SK-N-SH (cell line): ENCODE measurements around the gene ICAM5. TPM values are rescaled to one million over a fixed set of nuclear protein-coding genes. Genes with fewer than 3 reads are reported as not detected.

Experiments
- CTCF ChIA-PET: fragments of 300-600, 350-600 bp; formaldehyde crosslinking; extraction: SDS; loops from one replicate; lab custom pipeline; 2021; lab: Yijun Ruan, JAX
- POLR2A ChIA-PET: fragments of 350-600 bp; sonication (Branson Sonifier 250); formaldehyde crosslinking; extraction: SDS; loops from one replicate; lab custom pipeline; 2020; ENCODE audit warnings: antibody characterized with exemption, inconsistent platforms; lab: Yijun Ruan, JAX
- DNase-seq: peaks from one replicate; pipeline ENCODE4 v3.0.0; 2012
- H2AFZ ChIP-seq: fragments of 200-600 bp; sonication (generic); 2 replicates; pipeline ENCODE4 v1.8.1; 2016; ENCODE audit warnings: antibody characterized with exemption, mild to moderate bottlenecking, low read depth
- H3F3A ChIP-seq: fragments of 200-600 bp; sonication (generic); replicated peaks from 2 replicates; pipeline ENCODE3; 2016; ENCODE audit warnings: antibody characterized with exemption, mild to moderate bottlenecking; ENCODE audit not compliant: insufficient read depth
- H3K27ac ChIP-seq, 2 experiments: fragments of 200-500 bp in 1 of 2; fragments of 200-600 bp in 1 of 2; sonication (Bioruptor generic) in 1 of 2; sonication (generic), shearing (Covaris generic) in 1 of 2; 2 replicates each; pipeline versions ENCODE4 v1.5.1 to v1.6.1; 2014 to 2016; ENCODE audit warnings: low read depth in 2 of 2, inconsistent platforms in 1 of 2, low read length in 1 of 2, mild to moderate bottlenecking in 1 of 2, mixed read lengths in 1 of 2
- H3K27me3 ChIP-seq: fragments of 200-600 bp; sonication (generic), shearing (Covaris generic); 2 replicates; pipeline ENCODE4 v1.6.1; 2016; ENCODE audit warnings: mixed run types; ENCODE audit not compliant: insufficient read depth
- H3K36me3 ChIP-seq, 2 experiments: fragments of 200-500 bp in 1 of 2; fragments of 200-600 bp in 1 of 2; sonication (Bioruptor generic) in 1 of 2; sonication (generic) in 1 of 2; replicated peaks in 1 of 2; 2 replicates each; pipeline versions ENCODE3 to v1.5.1; 2014 to 2016; ENCODE audit warnings: low read length in 1 of 2, mild to moderate bottlenecking in 1 of 2; ENCODE audit not compliant: insufficient read depth in 2 of 2, control insufficient read depth in 1 of 2
- H3K4me1 ChIP-seq, 2 experiments: fragments of 200-500 bp in 1 of 2; fragments of 200-600 bp in 1 of 2; sonication (Bioruptor generic) in 1 of 2; sonication (generic), shearing (Covaris generic) in 1 of 2; 2 replicates each; pipeline versions ENCODE4 v1.5.1 to v1.6.1; 2014 to 2016; ENCODE audit warnings: low read depth in 1 of 2, low read length in 1 of 2, mixed run types in 1 of 2; ENCODE audit not compliant: insufficient read depth in 2 of 2, control insufficient read depth in 1 of 2
- H3K4me2 ChIP-seq: fragments of 200-600 bp; sonication (generic), shearing (Covaris generic); 2 replicates; pipeline ENCODE4 v1.6.1; 2017; ENCODE audit warnings: mixed run types
- H3K4me3 ChIP-seq, 2 experiments: fragments of 200-500 bp in 1 of 2; fragments of 200-600 bp in 1 of 2; sonication (Bioruptor generic) in 1 of 2; sonication (generic), shearing (Covaris generic) in 1 of 2; 2 replicates each; pipeline versions ENCODE4 v1.5.1 to v1.8.1; 2014 to 2016; ENCODE audit warnings: low read depth in 2 of 2, inconsistent platforms in 1 of 2, low read length in 1 of 2, mild to moderate bottlenecking in 1 of 2, mixed read lengths in 1 of 2, moderate library complexity in 1 of 2
- H3K79me2 ChIP-seq: fragments of 200-600 bp; sonication (generic); 2 replicates; pipeline ENCODE4 v1.8.1; 2017; ENCODE audit warnings: mild to moderate bottlenecking; ENCODE audit not compliant: insufficient read depth
- H3K9ac ChIP-seq: fragments of 200-600 bp; sonication (generic); 2 replicates; pipeline ENCODE4 v1.6.1; 2017; ENCODE audit warnings: mixed run types
- H3K9me2 ChIP-seq: fragments of 200-600 bp; sonication (generic); 2 replicates; pipeline ENCODE4 v1.6.1; 2017; ENCODE audit warnings: mixed run types
- H3K9me3 ChIP-seq: fragments of 200-600 bp; sonication (generic); 2 replicates; pipeline ENCODE4 v1.6.1; 2017; ENCODE audit warnings: mixed run types, mild to moderate bottlenecking, moderate library complexity
- H4K20me1 ChIP-seq: fragments of 200-600 bp; sonication (generic); 2 replicates; pipeline ENCODE4 v1.6.1; 2017; ENCODE audit warnings: mild to moderate bottlenecking, mixed run types; ENCODE audit not compliant: insufficient read depth
- CHD2 ChIP-seq: fragments of 150-350 bp; IDR thresholded peaks from 2 replicates; pipeline ENCODE4 v1.6.1; 2018; ENCODE audit warnings: low read length; ENCODE audit not compliant: partially characterized antibody
- ELF1 ChIP-seq: IDR thresholded peaks from 2 replicates; pipeline ENCODE4 v1.4.0; 2012
- EP300 ChIP-seq, 2 experiments: IDR thresholded peaks; 2 replicates each; pipeline versions ENCODE4 v1.4.0 to v1.6.1; 2012; ENCODE audit warnings: borderline replicate concordance in 1 of 2, low read depth in 1 of 2, low read length in 1 of 2
- EZH2phosphoT487 ChIP-seq: fragments of 200-600 bp; sonication (generic); IDR thresholded peaks from 2 replicates; pipeline ENCODE4 v1.6.1; 2017; ENCODE audit warnings: low read depth, mixed run types, mild to moderate bottlenecking, antibody characterized with exemption, moderate library complexity, borderline replicate concordance
- FOSL2 ChIP-seq: IDR thresholded peaks from 2 replicates; pipeline ENCODE4 v1.4.0; 2012; ENCODE audit warnings: low read depth, mild to moderate bottlenecking, moderate library complexity, borderline replicate concordance
- FOXM1 ChIP-seq: IDR thresholded peaks from 2 replicates; pipeline ENCODE4 v1.4.0; 2012; ENCODE audit warnings: low read depth, mild to moderate bottlenecking
- GABPA ChIP-seq: IDR thresholded peaks from 2 replicates; pipeline ENCODE4 v1.4.0; 2012; ENCODE audit warnings: low read depth, mild to moderate bottlenecking
- JUND ChIP-seq: IDR thresholded peaks from 2 replicates; pipeline ENCODE4 v1.4.0; 2012
- NFIC ChIP-seq: IDR thresholded peaks from 2 replicates; pipeline ENCODE4 v1.4.0; 2012; ENCODE audit warnings: borderline replicate concordance
- RAD21 ChIP-seq: IDR thresholded peaks from 2 replicates; pipeline ENCODE4 v1.6.1; 2012; ENCODE audit warnings: mild to moderate bottlenecking, low read length
- RFX5 ChIP-seq: IDR thresholded peaks from 2 replicates; pipeline ENCODE4 v1.6.1; 2012; ENCODE audit warnings: mild to moderate bottlenecking, improper control_type of control experiment, low read length
- RXRA ChIP-seq: IDR thresholded peaks from 2 replicates; pipeline ENCODE4 v1.4.0; 2012; ENCODE audit warnings: low read depth, mild to moderate bottlenecking, borderline replicate concordance
- SIN3A ChIP-seq: IDR thresholded peaks from 2 replicates; pipeline ENCODE4 v1.6.1; 2012; ENCODE audit warnings: low read depth, mild to moderate bottlenecking, low read length, moderate library complexity, borderline replicate concordance
- YY1 ChIP-seq: IDR thresholded peaks from 2 replicates; pipeline ENCODE4 v1.4.0; 2012; ENCODE audit warnings: low read depth, mild to moderate bottlenecking
- WGBS: methylation state at CpG from one replicate; pipeline ENCODE4 v1.1.6; 2017; ENCODE audit warnings: low lambda C conversion rate; 5-methylcytosine and 5-hydroxymethylcytosine counted together
- polyA plus RNA-seq, 3 experiments: library from polyadenylated mRNA; depleted of rRNA; stranded (reverse); fragments of >200 nt; gene quantifications; 2 replicates each; pipeline ENCODE4 v1.2.3, GENCODE V29; 2012
- TF ChIP-seq, protein P1 (sequence below): IDR thresholded peaks from 2 replicates; pipeline ENCODE4 v1.4.0; 2012; ENCODE audit warnings: low read depth
- TF ChIP-seq, protein P2 (sequence below): fragments of 150-350 bp; IDR thresholded peaks from 2 replicates; pipeline ENCODE4 v1.6.1; 2016; ENCODE audit warnings: mild to moderate bottlenecking, low read depth, low read length
- TF ChIP-seq, protein P3 (sequence below): IDR thresholded peaks from 2 replicates; pipeline ENCODE4 v1.6.1; 2012; ENCODE audit warnings: mild to moderate bottlenecking, low read depth, low read length, moderate library complexity
- TF ChIP-seq, protein P4 (sequence below): fragments of 200-600 bp; sonication (generic); IDR thresholded peaks from 2 replicates; pipeline ENCODE4 v1.6.1; 2017; ENCODE audit warnings: antibody characterized with exemption, mild to moderate bottlenecking, moderate library complexity
- TF ChIP-seq, protein P5 (sequence below): IDR thresholded peaks from 2 replicates; pipeline ENCODE4 v1.4.0; 2012; ENCODE audit warnings: low read depth, borderline replicate concordance
- TF ChIP-seq, protein P6 (sequence below): IDR thresholded peaks from 2 replicates; pipeline ENCODE4; 2012

The ICAM5 gene
- polyA plus RNA-seq, 1 of the 3 experiments (the other 2 are of a cell fraction): 5.2 TPM

DNA sequence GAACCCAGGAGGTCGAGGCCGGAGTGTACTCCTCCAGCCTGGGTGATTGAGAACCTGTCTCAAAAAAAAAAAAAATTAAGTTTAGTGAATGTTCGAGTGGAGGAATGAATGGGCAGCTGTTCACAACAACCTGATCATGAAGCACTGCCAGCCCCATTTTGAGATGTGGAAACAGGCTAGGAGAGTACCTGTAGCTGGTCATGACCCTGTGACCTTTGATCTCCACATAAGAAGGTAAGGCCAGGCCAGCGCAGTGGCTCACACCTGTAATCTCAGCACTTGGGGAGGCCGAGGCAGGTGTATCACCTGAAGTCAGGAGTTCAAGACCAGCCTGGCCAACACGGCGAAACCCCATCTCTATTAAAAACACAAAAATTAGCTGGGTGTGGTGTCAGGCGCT, 36.0 kb downstream of the ICAM5 start (continued):
- TF ChIP-seq, protein P1, sequence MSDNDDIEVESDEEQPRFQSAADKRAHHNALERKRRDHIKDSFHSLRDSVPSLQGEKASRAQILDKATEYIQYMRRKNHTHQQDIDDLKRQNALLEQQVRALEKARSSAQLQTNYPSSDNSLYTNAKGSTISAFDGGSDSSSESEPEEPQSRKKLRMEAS: no peak
- TF ChIP-seq RAD21 (no peak), EZH2phosphoT487 (no peak), GABPA (no peak), EP300 (IDR thresholded peaks at IDR 0.05; ENCODE audit: borderline replicate concordance in 1 of 2, low read depth in 1 of 2, low read length in 1 of 2) (no peak), YY1 (no peak)
- TF ChIP-seq, protein P2, sequence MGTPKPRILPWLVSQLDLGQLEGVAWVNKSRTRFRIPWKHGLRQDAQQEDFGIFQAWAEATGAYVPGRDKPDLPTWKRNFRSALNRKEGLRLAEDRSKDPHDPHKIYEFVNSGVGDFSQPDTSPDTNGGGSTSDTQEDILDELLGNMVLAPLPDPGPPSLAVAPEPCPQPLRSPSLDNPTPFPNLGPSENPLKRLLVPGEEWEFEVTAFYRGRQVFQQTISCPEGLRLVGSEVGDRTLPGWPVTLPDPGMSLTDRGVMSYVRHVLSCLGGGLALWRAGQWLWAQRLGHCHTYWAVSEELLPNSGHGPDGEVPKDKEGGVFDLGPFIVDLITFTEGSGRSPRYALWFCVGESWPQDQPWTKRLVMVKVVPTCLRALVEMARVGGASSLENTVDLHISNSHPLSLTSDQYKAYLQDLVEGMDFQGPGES: no peak
- TF ChIP-seq, all 33 proteins: peak for 0

DNA sequence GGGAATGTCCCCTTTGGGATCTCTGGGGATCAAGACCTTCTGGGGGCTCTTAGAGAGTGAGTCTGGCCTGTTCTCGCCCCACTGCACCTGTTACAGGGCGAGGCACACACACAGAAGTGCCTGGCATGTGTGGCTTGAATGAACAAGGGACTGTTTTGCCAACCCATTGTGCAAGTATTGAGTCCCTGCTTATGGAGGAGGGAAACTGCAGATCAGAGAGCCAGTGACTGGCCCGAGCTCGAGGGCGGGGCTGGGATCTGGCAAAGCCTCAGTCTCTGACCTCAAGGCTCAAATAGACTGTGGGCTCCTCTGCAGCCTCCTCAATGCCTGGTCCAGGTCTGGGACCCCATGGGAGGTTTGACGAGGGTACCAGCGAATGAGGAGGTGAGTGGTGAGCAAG, 38.0 kb downstream of the ICAM5 start:
- DNase-seq: no peak
- H3K4me3 ChIP-seq: no peak overlapping the region
- no peaks in the 10 kb centered on the region for H3F3A ChIP-seq
- CTCF ChIA-PET: no interaction called here
- no peak overlapping the region for H3K4me2 ChIP-seq
- no peak overlapping the region for H2AFZ ChIP-seq
- H4K20me1 ChIP-seq: peaks cover 32% of the 10 kb centered on the region
- H3K79me2 ChIP-seq: peaks cover 60% of the 10 kb centered on the region
- peaks cover 36 to 39% of the 10 kb centered on the region in 2 experiments for H3K36me3 ChIP-seq
- TF ChIP-seq FOXM1: no peak
- no peak for TF ChIP-seq EP300 (IDR thresholded peaks at IDR 0.05; ENCODE audit: borderline replicate concordance in 1 of 2, low read depth in 1 of 2, low read length in 1 of 2)
- TF ChIP-seq, protein P3, sequence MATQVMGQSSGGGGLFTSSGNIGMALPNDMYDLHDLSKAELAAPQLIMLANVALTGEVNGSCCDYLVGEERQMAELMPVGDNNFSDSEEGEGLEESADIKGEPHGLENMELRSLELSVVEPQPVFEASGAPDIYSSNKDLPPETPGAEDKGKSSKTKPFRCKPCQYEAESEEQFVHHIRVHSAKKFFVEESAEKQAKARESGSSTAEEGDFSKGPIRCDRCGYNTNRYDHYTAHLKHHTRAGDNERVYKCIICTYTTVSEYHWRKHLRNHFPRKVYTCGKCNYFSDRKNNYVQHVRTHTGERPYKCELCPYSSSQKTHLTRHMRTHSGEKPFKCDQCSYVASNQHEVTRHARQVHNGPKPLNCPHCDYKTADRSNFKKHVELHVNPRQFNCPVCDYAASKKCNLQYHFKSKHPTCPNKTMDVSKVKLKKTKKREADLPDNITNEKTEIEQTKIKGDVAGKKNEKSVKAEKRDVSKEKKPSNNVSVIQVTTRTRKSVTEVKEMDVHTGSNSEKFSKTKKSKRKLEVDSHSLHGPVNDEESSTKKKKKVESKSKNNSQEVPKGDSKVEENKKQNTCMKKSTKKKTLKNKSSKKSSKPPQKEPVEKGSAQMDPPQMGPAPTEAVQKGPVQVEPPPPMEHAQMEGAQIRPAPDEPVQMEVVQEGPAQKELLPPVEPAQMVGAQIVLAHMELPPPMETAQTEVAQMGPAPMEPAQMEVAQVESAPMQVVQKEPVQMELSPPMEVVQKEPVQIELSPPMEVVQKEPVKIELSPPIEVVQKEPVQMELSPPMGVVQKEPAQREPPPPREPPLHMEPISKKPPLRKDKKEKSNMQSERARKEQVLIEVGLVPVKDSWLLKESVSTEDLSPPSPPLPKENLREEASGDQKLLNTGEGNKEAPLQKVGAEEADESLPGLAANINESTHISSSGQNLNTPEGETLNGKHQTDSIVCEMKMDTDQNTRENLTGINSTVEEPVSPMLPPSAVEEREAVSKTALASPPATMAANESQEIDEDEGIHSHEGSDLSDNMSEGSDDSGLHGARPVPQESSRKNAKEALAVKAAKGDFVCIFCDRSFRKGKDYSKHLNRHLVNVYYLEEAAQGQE: no peak
- TF ChIP-seq JUND: no peak
- TF ChIP-seq NFIC: no peak
- TF ChIP-seq SIN3A: no peak
- TF ChIP-seq YY1: no peak
- no peak for TF ChIP-seq RXRA
- no peak for TF ChIP-seq ELF1
- no peak for TF ChIP-seq CHD2
- no peak for TF ChIP-seq FOSL2
- TF ChIP-seq, protein P4, sequence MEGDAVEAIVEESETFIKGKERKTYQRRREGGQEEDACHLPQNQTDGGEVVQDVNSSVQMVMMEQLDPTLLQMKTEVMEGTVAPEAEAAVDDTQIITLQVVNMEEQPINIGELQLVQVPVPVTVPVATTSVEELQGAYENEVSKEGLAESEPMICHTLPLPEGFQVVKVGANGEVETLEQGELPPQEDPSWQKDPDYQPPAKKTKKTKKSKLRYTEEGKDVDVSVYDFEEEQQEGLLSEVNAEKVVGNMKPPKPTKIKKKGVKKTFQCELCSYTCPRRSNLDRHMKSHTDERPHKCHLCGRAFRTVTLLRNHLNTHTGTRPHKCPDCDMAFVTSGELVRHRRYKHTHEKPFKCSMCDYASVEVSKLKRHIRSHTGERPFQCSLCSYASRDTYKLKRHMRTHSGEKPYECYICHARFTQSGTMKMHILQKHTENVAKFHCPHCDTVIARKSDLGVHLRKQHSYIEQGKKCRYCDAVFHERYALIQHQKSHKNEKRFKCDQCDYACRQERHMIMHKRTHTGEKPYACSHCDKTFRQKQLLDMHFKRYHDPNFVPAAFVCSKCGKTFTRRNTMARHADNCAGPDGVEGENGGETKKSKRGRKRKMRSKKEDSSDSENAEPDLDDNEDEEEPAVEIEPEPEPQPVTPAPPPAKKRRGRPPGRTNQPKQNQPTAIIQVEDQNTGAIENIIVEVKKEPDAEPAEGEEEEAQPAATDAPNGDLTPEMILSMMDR: no peak
- TF ChIP-seq, protein P5, sequence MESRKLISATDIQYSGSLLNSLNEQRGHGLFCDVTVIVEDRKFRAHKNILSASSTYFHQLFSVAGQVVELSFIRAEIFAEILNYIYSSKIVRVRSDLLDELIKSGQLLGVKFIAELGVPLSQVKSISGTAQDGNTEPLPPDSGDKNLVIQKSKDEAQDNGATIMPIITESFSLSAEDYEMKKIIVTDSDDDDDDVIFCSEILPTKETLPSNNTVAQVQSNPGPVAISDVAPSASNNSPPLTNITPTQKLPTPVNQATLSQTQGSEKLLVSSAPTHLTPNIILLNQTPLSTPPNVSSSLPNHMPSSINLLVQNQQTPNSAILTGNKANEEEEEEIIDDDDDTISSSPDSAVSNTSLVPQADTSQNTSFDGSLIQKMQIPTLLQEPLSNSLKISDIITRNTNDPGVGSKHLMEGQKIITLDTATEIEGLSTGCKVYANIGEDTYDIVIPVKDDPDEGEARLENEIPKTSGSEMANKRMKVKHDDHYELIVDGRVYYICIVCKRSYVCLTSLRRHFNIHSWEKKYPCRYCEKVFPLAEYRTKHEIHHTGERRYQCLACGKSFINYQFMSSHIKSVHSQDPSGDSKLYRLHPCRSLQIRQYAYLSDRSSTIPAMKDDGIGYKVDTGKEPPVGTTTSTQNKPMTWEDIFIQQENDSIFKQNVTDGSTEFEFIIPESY: no peak
- no peak for TF ChIP-seq EZH2phosphoT487
- TF ChIP-seq RFX5: no peak
- no peak for TF ChIP-seq RAD21
- TF ChIP-seq, protein P6, sequence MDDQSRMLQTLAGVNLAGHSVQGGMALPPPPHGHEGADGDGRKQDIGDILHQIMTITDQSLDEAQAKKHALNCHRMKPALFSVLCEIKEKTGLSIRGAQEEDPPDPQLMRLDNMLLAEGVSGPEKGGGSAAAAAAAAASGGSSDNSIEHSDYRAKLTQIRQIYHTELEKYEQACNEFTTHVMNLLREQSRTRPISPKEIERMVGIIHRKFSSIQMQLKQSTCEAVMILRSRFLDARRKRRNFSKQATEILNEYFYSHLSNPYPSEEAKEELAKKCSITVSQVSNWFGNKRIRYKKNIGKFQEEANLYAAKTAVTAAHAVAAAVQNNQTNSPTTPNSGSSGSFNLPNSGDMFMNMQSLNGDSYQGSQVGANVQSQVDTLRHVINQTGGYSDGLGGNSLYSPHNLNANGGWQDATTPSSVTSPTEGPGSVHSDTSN: no peak
- no peak overlapping the region for H3K9ac ChIP-seq
- no peak overlapping the region for H3K27ac ChIP-seq
- POLR2A ChIA-PET: interaction anchor here (2.0 kb wide), 1 partner anchor 53 kb away, joined by 7 read pairs; the partner anchor contains the start of gene TYK2
- H3K9me2 ChIP-seq: no peaks in the 10 kb centered on the region
- peaks cover 0 to 7% of the 10 kb centered on the region in 2 experiments; a peak in 1 of 4 replicates for H3K4me1 ChIP-seq
- 95% methylated on average over 7 of the region's 7 CpGs for WGBS
- no peaks in the 10 kb centered on the region for H3K9me3 ChIP-seq
- no peaks in the 10 kb centered on the region for H3K27me3 ChIP-seq
